SHP77 (cell line): ENCODE data around the gene CKS1B.

Experiments
- DNase-seq, 2 experiments: peaks; one replicate each; lab custom pipeline; 2025; lab: John Stamatoyannopoulos, UW

Gene CKS1B

GRCh38 chr1:155015527-155016230 lies 41.2 kb downstream of the CKS1B start:
- DNase-seq, result no peak

GRCh38 chr1:155016231-155016831 lies 41.9 kb downstream of the CKS1B start:
- no peak for DNase-seq

GRCh38 chr1:155017041-155017945 lies 42.8 kb downstream of the CKS1B start:
- DNase-seq, result peak; percentile 90 to 92

GRCh38 chr1:155017946-155018316 lies 43.5 kb downstream of the CKS1B start:
- DNase-seq, result no peak

GRCh38 chr1:155018617-155019348 lies 44.3 kb downstream of the CKS1B start:
- DNase-seq, result no peak

GRCh38 chr1:155019377-155020245 lies 45.1 kb downstream of the CKS1B start:
- peak in 1 of 2 experiments; percentile 24 for DNase-seq

GRCh38 chr1:155022136-155022926 lies 47.9 kb downstream of the CKS1B start:
- no peak for DNase-seq

- peak in 1 of 2 experiments; percentile 31 for DNase-seq
Observed at GRCh38 chr1:155022927-155023236, 48.4 kb downstream of the CKS1B start.

GRCh38 chr1:155023627-155024026 lies 49.1 kb downstream of the CKS1B start:
- no peak for DNase-seq

- DNase-seq, result no peak
Observed at GRCh38 chr1:155024315-155024714, 49.8 kb downstream of the CKS1B start.

- DNase-seq, result no peak
Observed at GRCh38 chr1:155026154-155026553, 51.7 kb downstream of the CKS1B start.

- no peak for DNase-seq
Observed at GRCh38 chr1:155026588-155026987, 52.1 kb downstream of the CKS1B start.
